Trophoblast cell (in vitro differentiated cells and primary cell): Measurements from ENCODE around the gene GPR139.

Experiments used
- DNase-seq, 2 donors: peaks; one replicate each; pipeline ENCODE4 v3.0.0-alpha.2; 2016
- H2AFZ ChIP-seq: 2 replicates; pipeline ENCODE4 v1.6.1; 2013; ENCODE audit warnings: low read length, moderate library complexity, mild to moderate bottlenecking; ENCODE audit not compliant: insufficient read depth, poor library complexity
- H2AK5ac ChIP-seq: 2 replicates; pipeline ENCODE4 v1.6.1; 2013; ENCODE audit warnings: mild to moderate bottlenecking, low read length
- H2BK120ac ChIP-seq: 2 replicates; pipeline ENCODE4 v1.6.1; 2013; ENCODE audit warnings: low read length, mild to moderate bottlenecking, moderate library complexity; ENCODE audit not compliant: insufficient read depth, poor library complexity
- H2BK12ac ChIP-seq: 2 replicates; pipeline ENCODE4 v1.6.1; 2013; ENCODE audit warnings: mild to moderate bottlenecking, low read length, moderate library complexity
- H2BK5ac ChIP-seq: 2 replicates; pipeline ENCODE4 v1.6.1; 2013; ENCODE audit warnings: low read length, low read depth, moderate library complexity, mild to moderate bottlenecking; ENCODE audit not compliant: poor library complexity
- H3K14ac ChIP-seq: 2 replicates; pipeline ENCODE4 v1.6.1; 2013; ENCODE audit warnings: mild to moderate bottlenecking, low read length
- H3K18ac ChIP-seq: 2 replicates; pipeline ENCODE4 v1.6.1; 2013; ENCODE audit warnings: mild to moderate bottlenecking, low read length
- H3K23ac ChIP-seq: 2 replicates; pipeline ENCODE4 v1.6.1; 2013; ENCODE audit warnings: low read length
- H3K27ac ChIP-seq: 2 replicates; pipeline ENCODE4 v1.5.1; 2013; ENCODE audit warnings: low read depth, mild to moderate bottlenecking, inconsistent platforms, low read length, moderate library complexity
- H3K27me3 ChIP-seq: 2 replicates; pipeline ENCODE4 v1.6.1; 2013; ENCODE audit warnings: inconsistent platforms, mild to moderate bottlenecking, low read length, moderate library complexity; ENCODE audit not compliant: insufficient read depth
- H3K36me3 ChIP-seq, 2 experiments: 1 replicate in 1 of 2; 2 replicates in 1 of 2; pipeline ENCODE4 v1.6.1; 2013; ENCODE audit warnings: low read length in 2 of 2, mild to moderate bottlenecking in 2 of 2, moderate library complexity in 1 of 2; ENCODE audit not compliant: insufficient read depth in 2 of 2, control insufficient read depth in 1 of 2
- H3K4ac ChIP-seq: 2 replicates; pipeline ENCODE4 v1.6.1; 2013; ENCODE audit warnings: low read depth, mild to moderate bottlenecking, low read length, moderate library complexity
- H3K4me1 ChIP-seq, 2 experiments: 1 replicate in 1 of 2; 2 replicates in 1 of 2; pipeline ENCODE4 v1.6.1; 2013; ENCODE audit warnings: low read length in 2 of 2, mild to moderate bottlenecking in 2 of 2, moderate library complexity in 1 of 2; ENCODE audit not compliant: insufficient read depth in 2 of 2, control insufficient read depth in 1 of 2
- H3K4me2 ChIP-seq: 2 replicates; pipeline ENCODE4 v1.6.1; 2013; ENCODE audit warnings: inconsistent platforms, mild to moderate bottlenecking, low read length, moderate library complexity
- H3K4me3 ChIP-seq: 2 replicates; pipeline ENCODE4 v1.5.1; 2013; ENCODE audit warnings: mild to moderate bottlenecking, low read depth, low read length, inconsistent platforms
- H3K79me1 ChIP-seq: one replicate; pipeline ENCODE4 v1.6.1; 2013; ENCODE audit warnings: low read length
- H3K79me2 ChIP-seq: 2 replicates; pipeline ENCODE4 v1.6.1; 2013; ENCODE audit warnings: low read length, mild to moderate bottlenecking; ENCODE audit not compliant: control insufficient read depth, insufficient read depth, poor library complexity
- H3K9ac ChIP-seq: 2 replicates; pipeline ENCODE4 v1.6.1; 2013; ENCODE audit warnings: mild to moderate bottlenecking, low read length
- H3K9me3 ChIP-seq: 2 replicates; pipeline ENCODE4 v1.6.1; 2013; ENCODE audit warnings: low read depth, mild to moderate bottlenecking, control low read depth, inconsistent platforms, low read length; ENCODE audit not compliant: insufficient read depth
- H4K12ac ChIP-seq: 2 replicates; pipeline ENCODE4 v1.6.1; 2013; ENCODE audit warnings: low read depth, mild to moderate bottlenecking, low read length, moderate library complexity
- H4K8ac ChIP-seq: 2 replicates; pipeline ENCODE4 v1.6.1; 2013; ENCODE audit warnings: low read depth, mild to moderate bottlenecking, low read length, moderate library complexity
- H4K91ac ChIP-seq: one replicate; pipeline ENCODE4 v1.6.1; 2013; ENCODE audit warnings: low read depth, mild to moderate bottlenecking, low read length, moderate library complexity
- WGBS: extraction: QIAGEN DNeasy Blood & Tissue Kit; methylation state at CpG from one replicate; pipeline ENCODE4 v1.1.7; 2013; ENCODE audit warnings: missing lambda C conversion rate; ENCODE audit not compliant: insufficient read length, insufficient coverage; ENCODE audit errors: extremely low coverage; 5-methylcytosine and 5-hydroxymethylcytosine counted together

GPR139 gene

GRCh38 chr16:20020976-20021375 is 52.7 kb downstream of the GPR139 start:
- no peak overlapping the region for H2BK5ac ChIP-seq
- no peak overlapping the region for H3K27ac ChIP-seq
- no peaks in the 10 kb centered on the region for H3K79me1 ChIP-seq
- H4K12ac ChIP-seq, result no peak overlapping the region
- no peak for DNase-seq
- no peak overlapping the region for H2AK5ac ChIP-seq
- H3K4me2 ChIP-seq, result no peak overlapping the region
- H3K9me3 ChIP-seq, result no peaks in the 10 kb centered on the region
- no peaks in the 10 kb centered on the region for H3K4me1 ChIP-seq
- no peak overlapping the region for H4K91ac ChIP-seq
- H4K8ac ChIP-seq, result no peak overlapping the region
- H2BK120ac ChIP-seq, result no peak overlapping the region
- no peaks in the 10 kb centered on the region for H3K36me3 ChIP-seq
- no peak overlapping the region for H3K18ac ChIP-seq
- H3K4ac ChIP-seq, result no peak overlapping the region
- no peak overlapping the region for H3K23ac ChIP-seq
- no peak overlapping the region for H3K4me3 ChIP-seq
- no peak overlapping the region for H2BK12ac ChIP-seq
- H3K27me3 ChIP-seq, result no peaks in the 10 kb centered on the region
- no CpG with 5 or more reads among the region's 2 CpGs for WGBS
- no peak overlapping the region for H2AFZ ChIP-seq
- no peak overlapping the region for H3K14ac ChIP-seq
- H3K9ac ChIP-seq, result no peak overlapping the region
- H3K79me2 ChIP-seq, result no peaks in the 10 kb centered on the region

GRCh38 chr16:20020083-20020482 is 53.6 kb downstream of the GPR139 start:
- Histone ChIP-seq H2BK12ac (no peak overlapping the region), H4K91ac (no peak overlapping the region), H2AK5ac (no peak overlapping the region), H2AFZ (no peak overlapping the region), H2BK120ac (no peak overlapping the region), H3K4me3 (no peak overlapping the region), H2BK5ac (no peak overlapping the region), H3K14ac (no peak overlapping the region), H3K9ac (no peak overlapping the region), H4K8ac (no peak overlapping the region), H3K4me1 (no peaks in the 10 kb centered on the region), H4K12ac (no peak overlapping the region), H3K79me1 (no peaks in the 10 kb centered on the region), H3K79me2 (no peaks in the 10 kb centered on the region), H3K4me2 (no peak overlapping the region), H3K4ac (no peak overlapping the region), H3K27me3 (no peaks in the 10 kb centered on the region), H3K23ac (no peak overlapping the region), H3K36me3 (no peaks in the 10 kb centered on the region), H3K9me3 (no peaks in the 10 kb centered on the region), H3K18ac (no peak overlapping the region), H3K27ac (no peak overlapping the region)
- WGBS, result no CpG with 5 or more reads among the region's 1 CpG
- DNase-seq, result no peak

DNA sequence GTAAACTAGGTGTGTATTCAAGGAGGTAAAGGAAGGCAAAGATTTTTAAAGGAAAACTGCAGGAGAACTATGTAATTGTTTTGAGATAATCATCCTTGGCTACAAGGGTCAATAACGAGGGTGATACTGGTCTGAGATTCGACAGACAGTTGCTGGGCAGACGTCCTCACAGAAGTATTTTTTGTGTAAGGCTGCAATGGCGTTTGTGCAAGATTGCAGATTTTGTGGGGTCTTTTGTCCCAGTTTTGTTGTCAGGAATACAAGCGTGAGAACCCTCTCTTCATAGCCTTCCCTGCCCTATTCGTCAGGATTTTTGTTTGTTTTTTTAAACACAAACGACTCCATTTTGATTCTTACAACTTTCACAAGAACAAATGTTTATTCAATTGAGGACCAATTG is 57.5 kb downstream of the GPR139 start:
- Histone ChIP-seq H3K23ac (no peak overlapping the region), H2BK120ac (no peak overlapping the region), H3K18ac (no peak overlapping the region), H3K79me1 (no peaks in the 10 kb centered on the region), H3K4me3 (no peak overlapping the region), H3K4me1 (no peaks in the 10 kb centered on the region), H4K8ac (no peak overlapping the region), H3K27ac (no peak overlapping the region), H2BK12ac (no peak overlapping the region), H2BK5ac (no peak overlapping the region), H4K12ac (no peak overlapping the region), H2AK5ac (no peak overlapping the region), H2AFZ (no peak overlapping the region), H3K14ac (no peak overlapping the region), H3K9ac (no peak overlapping the region), H3K9me3 (no peaks in the 10 kb centered on the region), H3K4me2 (no peak overlapping the region), H3K36me3 (no peaks in the 10 kb centered on the region), H3K27me3 (no peaks in the 10 kb centered on the region), H3K4ac (no peak overlapping the region), H4K91ac (no peak overlapping the region), H3K79me2 (no peaks in the 10 kb centered on the region)
- no peak for DNase-seq
- WGBS, result no CpG with 5 or more reads among the region's 7 CpGs

DNA sequence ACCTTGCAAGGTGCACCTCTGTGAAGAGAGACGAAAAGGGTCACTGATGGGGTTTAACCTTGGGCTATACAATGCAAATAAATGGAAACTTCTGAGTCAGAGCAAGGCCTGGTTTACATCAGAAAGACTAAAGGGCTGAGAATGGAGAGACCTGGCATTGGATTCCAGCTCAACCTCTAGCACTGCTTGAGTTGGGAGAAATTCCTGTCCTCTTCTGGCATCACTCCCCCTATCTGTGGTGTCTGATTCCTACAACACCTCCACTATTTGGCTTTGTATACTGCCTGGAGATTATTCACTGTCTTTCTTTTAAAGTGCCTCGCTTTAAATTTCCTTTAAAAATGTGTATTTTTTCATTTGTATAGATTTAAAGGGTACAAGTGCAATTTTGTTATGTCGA is 68.8 kb downstream of the GPR139 start:
- WGBS, result no CpG with 5 or more reads among the region's 3 CpGs
- H4K8ac ChIP-seq, result no peak overlapping the region
- peaks cover 2% of the 10 kb centered on the region for H3K9me3 ChIP-seq

More for the DNA sequence above, 68.8 kb downstream of the GPR139 start:
- no peak overlapping the region for H2BK12ac ChIP-seq
- no peak overlapping the region for H2BK120ac ChIP-seq
- no peak overlapping the region for H3K4me2 ChIP-seq
- no peak overlapping the region for H2AFZ ChIP-seq
- H3K27ac ChIP-seq, result no peak overlapping the region
- H4K12ac ChIP-seq, result no peak overlapping the region
- no peak overlapping the region for H3K4ac ChIP-seq
- no peak overlapping the region for H2BK5ac ChIP-seq
- no peaks in the 10 kb centered on the region for H3K4me1 ChIP-seq
- H4K91ac ChIP-seq, result no peak overlapping the region
- H3K9ac ChIP-seq, result no peak overlapping the region
- no peak overlapping the region for H2AK5ac ChIP-seq
- H3K36me3 ChIP-seq, result no peaks in the 10 kb centered on the region
- no peak overlapping the region for H3K4me3 ChIP-seq
- H3K18ac ChIP-seq, result no peak overlapping the region
- no peaks in the 10 kb centered on the region for H3K79me2 ChIP-seq
- DNase-seq, result no peak
- no peak overlapping the region for H3K23ac ChIP-seq
- H3K14ac ChIP-seq, result no peak overlapping the region
- H3K27me3 ChIP-seq, result no peaks in the 10 kb centered on the region
- no peaks in the 10 kb centered on the region for H3K79me1 ChIP-seq
